Bone marrow (tissue), 2 donors: Measurements from ENCODE around the gene TYRO3.
"Not testable (repeated sequence)": the region's sequence is repeated elsewhere in the genome, so short reads cannot be mapped to it uniquely, and the experiment has no call there.

ENCODE experiments used
- DNase-seq, 2 donors: peaks; one replicate each; lab custom pipeline; 2025; lab: John Stamatoyannopoulos, UW

Gene TYRO3

GRCh38 chr15:41554343-41554742, 4.7 kb upstream of the TYRO3 start:
- DNase-seq, result no peak

- no peak for DNase-seq
Observed at GRCh38 chr15:41554915-41555314, 4.1 kb upstream of the TYRO3 start.

GRCh38 chr15:41556677-41557076, 2.3 kb upstream of the TYRO3 start:
- no peak for DNase-seq

GRCh38 chr15:41557673-41558399, 1.2 kb upstream of the TYRO3 start:
- peak; percentile 51 to 75 for DNase-seq

GRCh38 chr15:41559239-41559782, 299 bp downstream of the TYRO3 start:
- DNase-seq, result no peak

GRCh38 chr15:41560572-41560874, 1.5 kb downstream of the TYRO3 start:
- DNase-seq, result no peak

- no peak for DNase-seq
Observed at GRCh38 chr15:41561104-41561776, 2.2 kb downstream of the TYRO3 start.

- DNase-seq, result no peak
Observed at GRCh38 chr15:41561777-41562145, 2.7 kb downstream of the TYRO3 start.

GRCh38 chr15:41562244-41562643, 3.2 kb downstream of the TYRO3 start:
- DNase-seq, result no peak

GRCh38 chr15:41562784-41563198, 3.8 kb downstream of the TYRO3 start:
- no peak for DNase-seq

- DNase-seq, result no peak
Observed at GRCh38 chr15:41564286-41564959, 5.4 kb downstream of the TYRO3 start.

GRCh38 chr15:41564960-41565502, 6.0 kb downstream of the TYRO3 start:
- DNase-seq, result no peak

GRCh38 chr15:41565702-41566101, 6.7 kb downstream of the TYRO3 start:
- no peak for DNase-seq

GRCh38 chr15:41566121-41566885, 7.3 kb downstream of the TYRO3 start:
- DNase-seq, result no peak

GRCh38 chr15:41567261-41567660, 8.2 kb downstream of the TYRO3 start:
- no peak for DNase-seq

GRCh38 chr15:41567862-41568261, 8.8 kb downstream of the TYRO3 start:
- no peak for DNase-seq

- DNase-seq, result no peak
Observed at GRCh38 chr15:41568350-41569017, 9.5 kb downstream of the TYRO3 start.

GRCh38 chr15:41569232-41569631, 10.2 kb downstream of the TYRO3 start:
- not testable (repeated sequence) for DNase-seq

GRCh38 chr15:41570764-41571163, 11.8 kb downstream of the TYRO3 start:
- no peak for DNase-seq

GRCh38 chr15:41571948-41572347, 12.9 kb downstream of the TYRO3 start:
- DNase-seq, result no peak

GRCh38 chr15:41572866-41573265, 13.9 kb downstream of the TYRO3 start:
- DNase-seq, result no peak
